Esophagus squamous epithelium (tissue), 5 donors: ENCODE results near the gene BID. TPM values are rescaled to one million over a fixed set of nuclear protein-coding genes. Genes with fewer than 3 reads are reported as not detected.
"Not testable (repeated sequence)": the region's sequence is repeated elsewhere in the genome, so short reads cannot be mapped to it uniquely, and the experiment has no call there.

Experiments
- DNase-seq: peaks from one replicate; lab custom pipeline; 2025; lab: John Stamatoyannopoulos, UW
- H3K27ac ChIP-seq, 4 donors: fragments of 200-600 bp; sonication (generic); one replicate each; pipeline ENCODE4 v1.5.1; 2016 to 2019; ENCODE audit warnings: mild to moderate bottlenecking in 1 of 4
- H3K27me3 ChIP-seq, 4 donors: fragments of 200-600 bp; sonication (generic); 1 replicate in 3 of 4; 2 replicates in 1 of 4; pipeline versions ENCODE4 v1.5.1 to v1.6.0; 2017 to 2021; ENCODE audit warnings: antibody characterized with exemption in 1 of 4
- H3K36me3 ChIP-seq, 3 donors: fragments of 200-600 bp; sonication (generic); one replicate each; pipeline ENCODE4 v1.5.1; 2016 to 2019
- H3K4me1 ChIP-seq, 3 donors: fragments of 200-600 bp; sonication (generic); one replicate each; pipeline ENCODE4 v1.5.1; 2017 to 2019
- H3K4me3 ChIP-seq, 4 donors: fragments of 200-600 bp; sonication (generic); 1 replicate in 3 of 4; 2 replicates in 1 of 4; pipeline ENCODE4 v1.5.1; 2016 to 2019; ENCODE audit warnings: mild to moderate bottlenecking in 2 of 4, moderate library complexity in 1 of 4
- H3K9me3 ChIP-seq, 3 donors: fragments of 200-600 bp; sonication (generic); one replicate each; pipeline ENCODE4 v1.5.1; 2016 to 2019
- CTCF ChIP-seq, 6 experiments: fragments of 450-650 bp in 4 of 6; fragments of 200-600 bp in 2 of 6; sonication (generic) in 2 of 6; IDR thresholded peaks; one replicate each; pipeline ENCODE4 v1.5.1; 2016 to 2019; ENCODE audit warnings: antibody characterized with exemption in 6 of 6, mild to moderate bottlenecking in 4 of 6, moderate library complexity in 4 of 6
- POLR2A ChIP-seq, 4 donors: fragments of 450-650 bp; IDR thresholded peaks; one replicate each; pipeline ENCODE4 v1.6.1; 2017; ENCODE audit warnings: antibody characterized with exemption in 4 of 4, mild to moderate bottlenecking in 4 of 4, moderate library complexity in 3 of 4
- WGBS, 2 donors: methylation state at CpG; one replicate each; pipeline ENCODE4 v1.1.5; 2018; 5-methylcytosine and 5-hydroxymethylcytosine counted together
- intact Hi-C: fragments of 100-400 bp; cut with DNase I; formaldehyde crosslinking; loops from one replicate; pipeline ENCODE4 v1.15.0; 2022
- total RNA-seq, 4 donors: library from RNA; depleted of rRNA; stranded (reverse); fragments of >200 nt; gene quantifications; one replicate each; pipeline ENCODE4 v1.1.0, GENCODE V29; 2016
- donor health status: DM: yes; HTN: yes; CAD: no.

The BID gene
- total RNA-seq, 4 donors from 2014 or later = 10.6 to 32.9 (median 22.7) TPM

- no peak for DNase-seq
- Histone ChIP-seq H3K4me3 (no peak overlapping the region), H3K36me3 (no peaks in the 10 kb centered on the region), H3K4me1 (peaks cover 11 to 52% (median 23%) of the 10 kb centered on the region in 3 donors), H3K27ac (no peak overlapping the region), H3K9me3 (no peaks in the 10 kb centered on the region), H3K27me3 (no peaks in the 10 kb centered on the region)
- 56 to 91% methylated on average over 7 to 9 of the region's 9 CpGs for WGBS, 2 donors
- intact Hi-C loops = no loop called here
- TF ChIP-seq CTCF (IDR thresholded peaks at IDR 0.05) (no peak), POLR2A (IDR thresholded peaks at IDR 0.05) (no peak)
Observed at GRCh38 chr22:17769716-17770082, 4.6 kb downstream of the BID start.

GRCh38 chr22:17769013-17769715 lies 5.1 kb downstream of the BID start:
- H3K36me3 ChIP-seq = no peaks in the 10 kb centered on the region
- 84 to 92% methylated on average over 11 of the region's 14 CpGs for WGBS, 2 donors
- TF ChIP-seq POLR2A (IDR thresholded peaks at IDR 0.05) (no peak), CTCF (IDR thresholded peaks at IDR 0.05) (no peak)
- H3K4me3 ChIP-seq = no peak overlapping the region
- intact Hi-C loops = no loop called here
- no peak overlapping the region for H3K27ac ChIP-seq
- DNase-seq = no peak
- peaks cover 11 to 48% (median 20%) of the 10 kb centered on the region in 3 donors for H3K4me1 ChIP-seq
- no peaks in the 10 kb centered on the region for H3K27me3 ChIP-seq
- no peaks in the 10 kb centered on the region for H3K9me3 ChIP-seq

- Histone ChIP-seq H3K4me1 (peaks cover 0 to 31% (median 10%) of the 10 kb centered on the region in 3 donors), H3K4me3 (no peak overlapping the region), H3K9me3 (no peaks in the 10 kb centered on the region), H3K27ac (no peak overlapping the region), H3K36me3 (no peaks in the 10 kb centered on the region), H3K27me3 (no peaks in the 10 kb centered on the region)
- intact Hi-C loops = no loop called here
- no peak for DNase-seq
- 73 to 81% methylated on average over 14 of the region's 14 CpGs for WGBS, 2 donors
- no peak for TF ChIP-seq POLR2A (IDR thresholded peaks at IDR 0.05)
- no peak for TF ChIP-seq CTCF (IDR thresholded peaks at IDR 0.05)
Observed at GRCh38 chr22:17767233-17768065, 6.8 kb downstream of the BID start.

- H3K4me1 ChIP-seq, intact Hi-C loops, H3K27ac ChIP-seq, DNase-seq, H3K9me3 ChIP-seq, H3K36me3 ChIP-seq, H3K4me3 ChIP-seq, H3K27me3 ChIP-seq: not testable (repeated sequence)
- 88 to 95% methylated on average over 3 to 5 of the region's 5 CpGs for WGBS, 2 donors
Observed at GRCh38 chr22:17764852-17765251, 9.4 kb downstream of the BID start.

GRCh38 chr22:17764036-17764435 lies 10.2 kb downstream of the BID start:
- intact Hi-C loops = no loop called here

GRCh38 chr22:17763442-17763841 lies 10.8 kb downstream of the BID start:
- intact Hi-C loops = not testable (repeated sequence)
- WGBS, 2 donors = 84% methylated on average over 10 of the region's 10 CpGs

More at GRCh38 chr22:17764036-17764435, 10.2 kb downstream of the BID start:
- no peaks in the 10 kb centered on the region for H3K36me3 ChIP-seq
- no peaks in the 10 kb centered on the region for H3K9me3 ChIP-seq
- DNase-seq = no peak
- no peak overlapping the region for H3K27ac ChIP-seq
- WGBS, 2 donors = 74 to 94% methylated on average over 4 to 5 of the region's 5 CpGs
- TF ChIP-seq POLR2A (IDR thresholded peaks at IDR 0.05) (no peak), CTCF (IDR thresholded peaks at IDR 0.05) (no peak)
- H3K4me1 ChIP-seq = no peaks in the 10 kb centered on the region
- no peak overlapping the region for H3K4me3 ChIP-seq
- no peaks in the 10 kb centered on the region for H3K27me3 ChIP-seq

More at GRCh38 chr22:17763442-17763841, 10.8 kb downstream of the BID start:
- not testable (repeated sequence) for H3K27me3 ChIP-seq, H3K4me1 ChIP-seq, DNase-seq, H3K9me3 ChIP-seq, H3K36me3 ChIP-seq, H3K27ac ChIP-seq, H3K4me3 ChIP-seq
